HEK293 (cell line): Measurements from ENCODE around the gene IL10RB.

Source experiments
- OVOL3 ChIP-seq: fragments of 450-650 bp; formaldehyde crosslinking; IDR thresholded peaks from 2 replicates; pipeline ENCODE4 v1.5.1; 2016; ENCODE audit warnings: missing biosample characterization, missing genetic modification characterization
- REPIN1 ChIP-seq: fragments of 450-650 bp; formaldehyde crosslinking; IDR thresholded peaks from 2 replicates; pipeline ENCODE4 v1.5.1; 2017; ENCODE audit warnings: missing biosample characterization, missing genetic modification characterization, low read depth
- ZBTB11 ChIP-seq: fragments of 450-650 bp; formaldehyde crosslinking; conservative IDR thresholded peaks from 2 replicates; pipeline ENCODE4 v1.5.1; 2016; ENCODE audit warnings: low read depth, missing biosample characterization, missing genetic modification characterization
- ZNF214 ChIP-seq: fragments of 450-650 bp; formaldehyde crosslinking; IDR thresholded peaks from 2 replicates; pipeline ENCODE4 v1.5.1; 2017; ENCODE audit warnings: missing biosample characterization, mild to moderate bottlenecking, missing genetic modification characterization, borderline replicate concordance
- ZNF223 ChIP-seq: fragments of 450-650 bp; formaldehyde crosslinking; IDR thresholded peaks from 2 replicates; pipeline ENCODE4 v1.5.1; 2016; ENCODE audit warnings: missing biosample characterization, missing genetic modification characterization
- ZNF514 ChIP-seq: fragments of 450-650 bp; formaldehyde crosslinking; IDR thresholded peaks from 2 replicates; pipeline ENCODE4 v1.5.1; 2016; ENCODE audit warnings: missing biosample characterization, missing genetic modification characterization
- ZNF660 ChIP-seq: fragments of 450-650 bp; IDR thresholded peaks from 2 replicates; pipeline ENCODE4 v1.5.1; 2018; ENCODE audit warnings: missing biosample characterization, mild to moderate bottlenecking, missing genetic modification characterization
- ZNF777 ChIP-seq: fragments of 450-650 bp; formaldehyde crosslinking; IDR thresholded peaks from 2 replicates; pipeline ENCODE4 v1.5.1; 2017; ENCODE audit warnings: missing biosample characterization, missing genetic modification characterization, borderline replicate concordance
- ZSCAN30 ChIP-seq: fragments of 450-650 bp; IDR thresholded peaks from 2 replicates; pipeline ENCODE4 v1.5.1; 2018; ENCODE audit warnings: missing biosample characterization, mild to moderate bottlenecking, missing genetic modification characterization, moderate library complexity
- TF ChIP-seq, protein P1 (sequence below): fragments of 450-650 bp; formaldehyde crosslinking; IDR thresholded peaks from 2 replicates; pipeline ENCODE4 v1.5.1; 2016; ENCODE audit warnings: missing biosample characterization, missing genetic modification characterization
- TF ChIP-seq, protein P2 (sequence below): fragments of 450-650 bp; formaldehyde crosslinking; IDR thresholded peaks from 2 replicates; pipeline ENCODE4 v1.5.1; 2016; ENCODE audit warnings: missing biosample characterization, missing genetic modification characterization, borderline replicate concordance
- TF ChIP-seq, protein P3 (sequence below): sonication (generic); formaldehyde crosslinking; IDR thresholded peaks from 2 replicates; pipeline ENCODE4 v1.8.1; 2022; ENCODE audit warnings: mild to moderate bottlenecking, moderate library complexity, missing genetic modification reagents
- TF ChIP-seq, protein P4 (sequence below): fragments of 450-650 bp; formaldehyde crosslinking; IDR thresholded peaks from 2 replicates; pipeline ENCODE4 v1.5.1; 2016; ENCODE audit warnings: missing biosample characterization, missing genetic modification characterization

GRCh38 chr21:33301632-33302002 lies 35.5 kb downstream of the IL10RB start:
- no peak for TF ChIP-seq ZNF514 (tag by site-specific recombination)
- no peak for TF ChIP-seq REPIN1 (tag by site-specific recombination)
- TF ChIP-seq ZNF660, result no peak
- no peak for TF ChIP-seq ZNF214 (tag by site-specific recombination)
- no peak for TF ChIP-seq OVOL3 (tag by site-specific recombination)
- no peak for TF ChIP-seq ZBTB11
- TF ChIP-seq, protein P1, sequence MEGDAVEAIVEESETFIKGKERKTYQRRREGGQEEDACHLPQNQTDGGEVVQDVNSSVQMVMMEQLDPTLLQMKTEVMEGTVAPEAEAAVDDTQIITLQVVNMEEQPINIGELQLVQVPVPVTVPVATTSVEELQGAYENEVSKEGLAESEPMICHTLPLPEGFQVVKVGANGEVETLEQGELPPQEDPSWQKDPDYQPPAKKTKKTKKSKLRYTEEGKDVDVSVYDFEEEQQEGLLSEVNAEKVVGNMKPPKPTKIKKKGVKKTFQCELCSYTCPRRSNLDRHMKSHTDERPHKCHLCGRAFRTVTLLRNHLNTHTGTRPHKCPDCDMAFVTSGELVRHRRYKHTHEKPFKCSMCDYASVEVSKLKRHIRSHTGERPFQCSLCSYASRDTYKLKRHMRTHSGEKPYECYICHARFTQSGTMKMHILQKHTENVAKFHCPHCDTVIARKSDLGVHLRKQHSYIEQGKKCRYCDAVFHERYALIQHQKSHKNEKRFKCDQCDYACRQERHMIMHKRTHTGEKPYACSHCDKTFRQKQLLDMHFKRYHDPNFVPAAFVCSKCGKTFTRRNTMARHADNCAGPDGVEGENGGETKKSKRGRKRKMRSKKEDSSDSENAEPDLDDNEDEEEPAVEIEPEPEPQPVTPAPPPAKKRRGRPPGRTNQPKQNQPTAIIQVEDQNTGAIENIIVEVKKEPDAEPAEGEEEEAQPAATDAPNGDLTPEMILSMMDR (tag by site-specific recombination), result no peak
- TF ChIP-seq, protein P2, sequence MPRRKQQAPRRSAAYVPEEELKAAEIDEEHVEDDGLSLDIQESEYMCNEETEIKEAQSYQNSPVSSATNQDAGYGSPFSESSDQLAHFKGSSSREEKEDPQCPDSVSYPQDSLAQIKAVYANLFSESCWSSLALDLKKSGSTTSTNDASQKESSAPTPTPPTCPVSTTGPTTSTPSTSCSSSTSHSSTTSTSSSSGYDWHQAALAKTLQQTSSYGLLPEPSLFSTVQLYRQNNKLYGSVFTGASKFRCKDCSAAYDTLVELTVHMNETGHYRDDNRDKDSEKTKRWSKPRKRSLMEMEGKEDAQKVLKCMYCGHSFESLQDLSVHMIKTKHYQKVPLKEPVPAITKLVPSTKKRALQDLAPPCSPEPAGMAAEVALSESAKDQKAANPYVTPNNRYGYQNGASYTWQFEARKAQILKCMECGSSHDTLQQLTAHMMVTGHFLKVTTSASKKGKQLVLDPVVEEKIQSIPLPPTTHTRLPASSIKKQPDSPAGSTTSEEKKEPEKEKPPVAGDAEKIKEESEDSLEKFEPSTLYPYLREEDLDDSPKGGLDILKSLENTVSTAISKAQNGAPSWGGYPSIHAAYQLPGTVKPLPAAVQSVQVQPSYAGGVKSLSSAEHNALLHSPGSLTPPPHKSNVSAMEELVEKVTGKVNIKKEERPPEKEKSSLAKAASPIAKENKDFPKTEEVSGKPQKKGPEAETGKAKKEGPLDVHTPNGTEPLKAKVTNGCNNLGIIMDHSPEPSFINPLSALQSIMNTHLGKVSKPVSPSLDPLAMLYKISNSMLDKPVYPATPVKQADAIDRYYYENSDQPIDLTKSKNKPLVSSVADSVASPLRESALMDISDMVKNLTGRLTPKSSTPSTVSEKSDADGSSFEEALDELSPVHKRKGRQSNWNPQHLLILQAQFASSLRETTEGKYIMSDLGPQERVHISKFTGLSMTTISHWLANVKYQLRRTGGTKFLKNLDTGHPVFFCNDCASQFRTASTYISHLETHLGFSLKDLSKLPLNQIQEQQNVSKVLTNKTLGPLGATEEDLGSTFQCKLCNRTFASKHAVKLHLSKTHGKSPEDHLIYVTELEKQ (tag by site-specific recombination), result no peak
- TF ChIP-seq, protein P3, sequence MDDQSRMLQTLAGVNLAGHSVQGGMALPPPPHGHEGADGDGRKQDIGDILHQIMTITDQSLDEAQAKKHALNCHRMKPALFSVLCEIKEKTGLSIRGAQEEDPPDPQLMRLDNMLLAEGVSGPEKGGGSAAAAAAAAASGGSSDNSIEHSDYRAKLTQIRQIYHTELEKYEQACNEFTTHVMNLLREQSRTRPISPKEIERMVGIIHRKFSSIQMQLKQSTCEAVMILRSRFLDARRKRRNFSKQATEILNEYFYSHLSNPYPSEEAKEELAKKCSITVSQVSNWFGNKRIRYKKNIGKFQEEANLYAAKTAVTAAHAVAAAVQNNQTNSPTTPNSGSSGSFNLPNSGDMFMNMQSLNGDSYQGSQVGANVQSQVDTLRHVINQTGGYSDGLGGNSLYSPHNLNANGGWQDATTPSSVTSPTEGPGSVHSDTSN (CRISPR knock-in tag), result no peak
- no peak for TF ChIP-seq ZSCAN30 (tag by site-specific recombination)
- TF ChIP-seq ZNF223 (tag by site-specific recombination), result no peak
- TF ChIP-seq, protein P4, sequence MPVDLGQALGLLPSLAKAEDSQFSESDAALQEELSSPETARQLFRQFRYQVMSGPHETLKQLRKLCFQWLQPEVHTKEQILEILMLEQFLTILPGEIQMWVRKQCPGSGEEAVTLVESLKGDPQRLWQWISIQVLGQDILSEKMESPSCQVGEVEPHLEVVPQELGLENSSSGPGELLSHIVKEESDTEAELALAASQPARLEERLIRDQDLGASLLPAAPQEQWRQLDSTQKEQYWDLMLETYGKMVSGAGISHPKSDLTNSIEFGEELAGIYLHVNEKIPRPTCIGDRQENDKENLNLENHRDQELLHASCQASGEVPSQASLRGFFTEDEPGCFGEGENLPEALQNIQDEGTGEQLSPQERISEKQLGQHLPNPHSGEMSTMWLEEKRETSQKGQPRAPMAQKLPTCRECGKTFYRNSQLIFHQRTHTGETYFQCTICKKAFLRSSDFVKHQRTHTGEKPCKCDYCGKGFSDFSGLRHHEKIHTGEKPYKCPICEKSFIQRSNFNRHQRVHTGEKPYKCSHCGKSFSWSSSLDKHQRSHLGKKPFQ, result no peak
- no peak for TF ChIP-seq ZNF777 (tag by site-specific recombination)
